GM12878 (cell line): ENCODE data around the gene ZNF813. TPM values are rescaled to one million over a fixed set of nuclear protein-coding genes. Genes with fewer than 3 reads are reported as not detected.

ENCODE experiments used
- BACH1 ChIP-seq: fragments of 450-650 bp; IDR thresholded peaks from 2 replicates; pipeline ENCODE4 v1.6.1; 2017; ENCODE audit warnings: mild to moderate bottlenecking, borderline replicate concordance
- BCL11A ChIP-seq: IDR thresholded peaks from 2 replicates; pipeline ENCODE4 v1.6.1; 2011; ENCODE audit warnings: low read depth, low read length
- CBFB ChIP-seq: IDR thresholded peaks from 2 replicates; pipeline ENCODE4 v1.6.1; 2016; ENCODE audit warnings: antibody characterized with exemption, low read depth
- CBX3 ChIP-seq: fragments of 200-600 bp; sonication (generic); IDR thresholded peaks from 2 replicates; pipeline ENCODE4 v1.6.1; 2016; ENCODE audit warnings: low read depth, borderline replicate concordance
- CREM ChIP-seq: IDR thresholded peaks from 2 replicates; pipeline ENCODE4 v1.6.1; 2014; ENCODE audit warnings: antibody characterized with exemption, low read depth
- EED ChIP-seq: sonication (generic); IDR thresholded peaks from 2 replicates; pipeline ENCODE4 v1.6.1; 2016; ENCODE audit warnings: antibody characterized with exemption, low read depth
- HCFC1 ChIP-seq: fragments of 150-350 bp; IDR thresholded peaks from 2 replicates; pipeline ENCODE4 v1.6.1; 2014; ENCODE audit warnings: low read length
- KLF5 ChIP-seq: fragments of 450-650 bp; IDR thresholded peaks from 2 replicates; pipeline ENCODE4 v1.6.1; 2014; ENCODE audit warnings: mild to moderate bottlenecking; ENCODE audit not compliant: partially characterized antibody
- MTA2 ChIP-seq: fragments of 450-650 bp; IDR thresholded peaks from 2 replicates; pipeline ENCODE4 v1.6.1; 2016; ENCODE audit warnings: low read depth, mild to moderate bottlenecking, moderate library complexity
- MTA3 ChIP-seq: IDR thresholded peaks from 2 replicates; pipeline ENCODE4 v1.6.1; 2012; ENCODE audit warnings: low read length, inconsistent platforms, borderline replicate concordance
- POLR2AphosphoS2 ChIP-seq: IDR thresholded peaks from 2 replicates; pipeline ENCODE4 v1.6.1; 2011; ENCODE audit warnings: low read depth, mild to moderate bottlenecking, low read length, improper control_type of control experiment, moderate library complexity
- RELA ChIP-seq: fragments of 450-650 bp; IDR thresholded peaks from 2 replicates; pipeline ENCODE4 v1.8.0; 2014; ENCODE audit warnings: borderline replicate concordance; ENCODE audit not compliant: partially characterized antibody
- RUNX3 ChIP-seq: IDR thresholded peaks from 2 replicates; pipeline ENCODE4 v1.6.1; 2012; ENCODE audit warnings: low read length, inconsistent platforms
- SIN3A ChIP-seq: IDR thresholded peaks from 2 replicates; pipeline ENCODE4 v1.6.1; 2012; ENCODE audit warnings: low read depth, low read length, improper control_type of control experiment
- STAT3 ChIP-seq: IDR thresholded peaks from 2 replicates; pipeline ENCODE4 v1.6.1; 2011; ENCODE audit warnings: low read depth, low read length, improper control_type of control experiment
- TCF3 ChIP-seq: IDR thresholded peaks from 2 replicates; pipeline ENCODE4 v1.6.1; 2012; ENCODE audit warnings: low read depth, mild to moderate bottlenecking, low read length, borderline replicate concordance; ENCODE audit not compliant: insufficient read depth
- YBX1 ChIP-seq: fragments of 450-650 bp; IDR thresholded peaks from 2 replicates; pipeline ENCODE4 v1.6.1; 2016; ENCODE audit warnings: antibody characterized with exemption
- ZNF217 ChIP-seq: fragments of 450-650 bp; IDR thresholded peaks from 2 replicates; pipeline ENCODE4 v1.6.1; 2017; ENCODE audit warnings: antibody characterized with exemption, mild to moderate bottlenecking
- ZZZ3 ChIP-seq: IDR thresholded peaks from 2 replicates; pipeline ENCODE4 v1.6.1; 2011; ENCODE audit warnings: low read depth; ENCODE audit not compliant: control insufficient read depth, insufficient read length
- polyA plus RNA-seq, 11 experiments: library from polyadenylated mRNA; depleted of rRNA in 4 of 11; unstranded in 6 of 11; stranded (reverse) in 5 of 11; fragments of >200 nt; fragmentation: Nextera tagmentation in 4 of 11; fragmentation: Illumina TruSeq in 1 of 11; extraction: Ambion mirVana in 4 of 11; extraction: Trizol in 1 of 11; gene quantifications; 1 replicate in 1 of 11; 2 replicates in 10 of 11; pipeline versions ENCODE4 v1.2.1 to v1.2.3, GENCODE V29; 2011 to 2016; ENCODE audit warnings: inconsistent platforms in 2 of 11, missing spikeins in 2 of 11, low read depth in 1 of 11
- total RNA-seq, 4 experiments: library from RNA; depleted of rRNA in 3 of 4; stranded (reverse); fragments of >200 nt in 3 of 4; fragmentation: Illumina TruSeq in 1 of 4; extraction: Trizol in 1 of 4; gene quantifications; 2 replicates each; pipeline versions ENCODE4 v1.2.1 to v1.2.3, GENCODE V29; 2013 to 2021
- TF ChIP-seq, protein P1 (sequence below): fragments of 450-650 bp; formaldehyde crosslinking; IDR thresholded peaks from 2 replicates; pipeline ENCODE4 v1.4.0; 2020; ENCODE audit warnings: mild to moderate bottlenecking, moderate library complexity
- TF ChIP-seq, protein P2 (sequence below): fragments of 450-650 bp; IDR thresholded peaks from 2 replicates; pipeline ENCODE4 v1.6.1; 2016; ENCODE audit warnings: mild to moderate bottlenecking
- TF ChIP-seq, protein P3 (sequence below): IDR thresholded peaks from 2 replicates; pipeline ENCODE4 v1.6.1; 2012; ENCODE audit warnings: low read depth, low read length, improper control_type of control experiment
- TF ChIP-seq, protein P4 (sequence below): fragments of 450-650 bp; IDR thresholded peaks from 2 replicates; pipeline ENCODE4 v1.6.1; 2017; ENCODE audit warnings: low read depth, mild to moderate bottlenecking, moderate library complexity

Gene ZNF813
- total and polyA plus RNA-seq, 10 of the 15 experiments (the other 5 are each of a cell fraction or from before 2014, with no cell fraction given) = 0.27 to 4.8 (median 2.6) TPM

DNA sequence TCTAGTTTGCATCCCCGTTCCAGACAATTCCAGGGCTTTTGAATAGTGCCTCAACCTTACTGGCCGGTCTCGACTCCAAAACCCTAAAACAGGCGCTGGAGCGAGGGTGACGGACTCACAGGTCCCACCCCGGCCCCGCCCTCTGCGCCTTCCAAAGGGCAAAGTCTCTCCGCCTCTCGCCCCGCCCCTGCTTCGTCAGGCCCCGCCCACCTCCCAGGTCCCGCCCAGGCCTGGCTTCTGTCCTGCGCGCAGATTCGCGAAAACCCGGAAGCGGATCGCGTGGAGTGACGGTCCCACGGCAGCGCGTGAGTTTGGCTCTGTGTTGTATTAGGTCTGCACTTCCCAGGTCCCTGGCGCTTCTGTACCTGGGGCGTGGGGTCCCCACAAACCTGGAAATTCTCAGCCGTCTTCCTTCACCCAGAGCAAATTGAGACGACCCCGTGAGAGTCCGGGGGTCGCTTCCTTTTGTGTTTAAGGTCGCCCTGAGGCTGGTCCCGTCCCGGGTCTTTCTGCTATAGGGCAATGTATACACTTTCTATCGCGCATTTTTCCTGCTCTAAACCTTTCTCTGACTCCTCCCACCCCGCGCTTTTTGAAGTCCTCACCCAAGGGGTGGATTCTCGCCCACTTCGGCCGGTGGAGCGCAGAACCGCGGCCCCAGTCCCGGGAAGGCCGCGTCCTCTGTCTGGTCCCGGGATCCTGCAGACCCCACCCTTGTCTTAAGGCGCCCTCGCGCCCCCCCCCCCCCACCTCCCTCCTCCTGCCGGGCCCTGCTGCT is at the start of gene ZNF813 (continued):
- TF ChIP-seq, protein P1, sequence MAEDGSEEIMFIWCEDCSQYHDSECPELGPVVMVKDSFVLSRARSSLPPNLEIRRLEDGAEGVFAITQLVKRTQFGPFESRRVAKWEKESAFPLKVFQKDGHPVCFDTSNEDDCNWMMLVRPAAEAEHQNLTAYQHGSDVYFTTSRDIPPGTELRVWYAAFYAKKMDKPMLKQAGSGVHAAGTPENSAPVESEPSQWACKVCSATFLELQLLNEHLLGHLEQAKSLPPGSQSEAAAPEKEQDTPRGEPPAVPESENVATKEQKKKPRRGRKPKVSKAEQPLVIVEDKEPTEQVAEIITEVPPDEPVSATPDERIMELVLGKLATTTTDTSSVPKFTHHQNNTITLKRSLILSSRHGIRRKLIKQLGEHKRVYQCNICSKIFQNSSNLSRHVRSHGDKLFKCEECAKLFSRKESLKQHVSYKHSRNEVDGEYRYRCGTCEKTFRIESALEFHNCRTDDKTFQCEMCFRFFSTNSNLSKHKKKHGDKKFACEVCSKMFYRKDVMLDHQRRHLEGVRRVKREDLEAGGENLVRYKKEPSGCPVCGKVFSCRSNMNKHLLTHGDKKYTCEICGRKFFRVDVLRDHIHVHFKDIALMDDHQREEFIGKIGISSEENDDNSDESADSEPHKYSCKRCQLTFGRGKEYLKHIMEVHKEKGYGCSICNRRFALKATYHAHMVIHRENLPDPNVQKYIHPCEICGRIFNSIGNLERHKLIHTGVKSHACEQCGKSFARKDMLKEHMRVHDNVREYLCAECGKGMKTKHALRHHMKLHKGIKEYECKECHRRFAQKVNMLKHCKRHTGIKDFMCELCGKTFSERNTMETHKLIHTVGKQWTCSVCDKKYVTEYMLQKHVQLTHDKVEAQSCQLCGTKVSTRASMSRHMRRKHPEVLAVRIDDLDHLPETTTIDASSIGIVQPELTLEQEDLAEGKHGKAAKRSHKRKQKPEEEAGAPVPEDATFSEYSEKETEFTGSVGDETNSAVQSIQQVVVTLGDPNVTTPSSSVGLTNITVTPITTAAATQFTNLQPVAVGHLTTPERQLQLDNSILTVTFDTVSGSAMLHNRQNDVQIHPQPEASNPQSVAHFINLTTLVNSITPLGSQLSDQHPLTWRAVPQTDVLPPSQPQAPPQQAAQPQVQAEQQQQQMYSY (CRISPR knock-in tag) = no peak
- TF ChIP-seq MTA3 (no peak), MTA2 (0 out of 2 replicates have a peak, but pooled peaks have one; percentile 25), CBX3 (no peak), POLR2AphosphoS2 (0 out of 2 replicates have a peak, but pooled peaks have one; percentile 50), EED (no peak), YBX1 (no peak), TCF3 (no peak), BCL11A (0 out of 2 replicates have a peak, but pooled peaks have one; percentile 3), KLF5 (no peak), ZZZ3 (no peak), RELA (no peak), BACH1 (0 out of 2 replicates have a peak, but pooled peaks have one; percentile 37), SIN3A (peak; percentile 54; the same call in 1 of the 2 replicates), CBFB (no peak), ZNF217 (no peak), CREM (peak; percentile 26; the same call in 1 of the 2 replicates), HCFC1 (0 out of 2 replicates have a peak, but pooled peaks have one; percentile 15), RUNX3 (no peak), STAT3 (no peak)
- TF ChIP-seq, protein P2, sequence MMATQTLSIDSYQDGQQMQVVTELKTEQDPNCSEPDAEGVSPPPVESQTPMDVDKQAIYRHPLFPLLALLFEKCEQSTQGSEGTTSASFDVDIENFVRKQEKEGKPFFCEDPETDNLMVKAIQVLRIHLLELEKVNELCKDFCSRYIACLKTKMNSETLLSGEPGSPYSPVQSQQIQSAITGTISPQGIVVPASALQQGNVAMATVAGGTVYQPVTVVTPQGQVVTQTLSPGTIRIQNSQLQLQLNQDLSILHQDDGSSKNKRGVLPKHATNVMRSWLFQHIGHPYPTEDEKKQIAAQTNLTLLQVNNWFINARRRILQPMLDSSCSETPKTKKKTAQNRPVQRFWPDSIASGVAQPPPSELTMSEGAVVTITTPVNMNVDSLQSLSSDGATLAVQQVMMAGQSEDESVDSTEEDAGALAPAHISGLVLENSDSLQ = peak; percentile 50; the same call in 1 of the 2 replicates
- TF ChIP-seq, protein P3, sequence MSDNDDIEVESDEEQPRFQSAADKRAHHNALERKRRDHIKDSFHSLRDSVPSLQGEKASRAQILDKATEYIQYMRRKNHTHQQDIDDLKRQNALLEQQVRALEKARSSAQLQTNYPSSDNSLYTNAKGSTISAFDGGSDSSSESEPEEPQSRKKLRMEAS = 0 out of 2 replicates have a peak, but pooled peaks have one; percentile 29
- TF ChIP-seq, protein P4, sequence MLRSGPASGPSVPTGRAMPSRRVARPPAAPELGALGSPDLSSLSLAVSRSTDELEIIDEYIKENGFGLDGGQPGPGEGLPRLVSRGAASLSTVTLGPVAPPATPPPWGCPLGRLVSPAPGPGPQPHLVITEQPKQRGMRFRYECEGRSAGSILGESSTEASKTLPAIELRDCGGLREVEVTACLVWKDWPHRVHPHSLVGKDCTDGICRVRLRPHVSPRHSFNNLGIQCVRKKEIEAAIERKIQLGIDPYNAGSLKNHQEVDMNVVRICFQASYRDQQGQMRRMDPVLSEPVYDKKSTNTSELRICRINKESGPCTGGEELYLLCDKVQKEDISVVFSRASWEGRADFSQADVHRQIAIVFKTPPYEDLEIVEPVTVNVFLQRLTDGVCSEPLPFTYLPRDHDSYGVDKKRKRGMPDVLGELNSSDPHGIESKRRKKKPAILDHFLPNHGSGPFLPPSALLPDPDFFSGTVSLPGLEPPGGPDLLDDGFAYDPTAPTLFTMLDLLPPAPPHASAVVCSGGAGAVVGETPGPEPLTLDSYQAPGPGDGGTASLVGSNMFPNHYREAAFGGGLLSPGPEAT = 0 out of 2 replicates have a peak, but pooled peaks have one; percentile 23
